GM10847 (cell line): ENCODE measurements around the gene RAB18.

Experiments
- POLR2A ChIP-seq: IDR thresholded peaks from 2 replicates; pipeline ENCODE4 v1.6.1; 2011; ENCODE audit not compliant: insufficient read length; ENCODE audit errors: extremely low read depth

RAB18 gene

DNA sequence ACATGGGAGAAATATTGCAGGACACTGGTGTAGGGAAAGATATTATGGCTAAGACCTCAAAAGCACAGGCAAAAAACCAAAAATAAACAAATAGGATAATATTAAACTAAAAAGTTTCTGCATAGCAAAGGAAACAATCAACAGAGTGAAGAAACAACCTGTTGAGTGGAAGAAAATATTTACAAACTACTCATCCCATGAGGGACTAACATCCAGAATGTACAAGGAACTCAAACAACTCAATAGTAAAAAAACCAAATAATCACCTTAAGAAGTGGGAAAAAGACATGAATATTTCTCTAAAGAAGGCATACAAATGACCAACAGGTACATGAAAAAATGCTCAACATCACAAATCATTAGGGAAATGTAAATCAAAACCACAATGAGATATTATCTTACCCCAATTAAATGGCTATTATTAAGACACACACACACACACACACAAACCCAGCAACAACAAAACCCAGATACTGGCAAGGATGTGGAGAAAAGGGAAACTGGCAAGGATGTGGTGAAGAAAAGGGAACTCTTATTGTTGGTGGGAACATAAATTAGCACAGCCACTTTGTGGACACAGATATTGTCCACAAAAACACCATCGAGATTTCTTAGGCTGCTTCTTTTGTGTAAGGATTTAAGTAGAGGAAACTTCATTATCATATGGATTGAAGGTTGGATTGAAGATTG, 9.8 kb upstream of the RAB18 start:
- no peak for TF ChIP-seq POLR2A

GRCh38 chr10:27496137-27496536, 8.0 kb upstream of the RAB18 start:
- no peak for TF ChIP-seq POLR2A

DNA sequence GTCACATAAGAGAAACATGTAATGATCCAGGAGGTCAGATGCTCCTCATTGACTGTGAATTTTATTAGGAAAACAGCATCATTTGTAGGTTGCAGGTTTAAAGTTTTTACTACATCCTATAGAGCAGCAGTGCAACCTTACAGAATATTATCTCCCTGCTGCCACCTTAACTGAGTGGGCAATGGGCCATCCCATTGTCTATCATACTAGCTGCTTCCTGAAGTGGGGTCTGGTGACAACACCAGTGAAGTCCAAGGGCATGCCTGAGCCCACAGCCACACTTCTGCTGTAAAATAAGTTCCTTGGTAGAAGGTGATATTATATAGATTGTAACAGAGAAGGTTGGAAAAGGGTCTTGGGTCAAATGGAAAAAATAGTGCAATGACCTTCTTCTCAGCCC, 4.0 kb upstream of the RAB18 start:
- no peak for TF ChIP-seq POLR2A

GRCh38 chr10:27500886-27501285, 3.2 kb upstream of the RAB18 start:
- no peak for TF ChIP-seq POLR2A

DNA sequence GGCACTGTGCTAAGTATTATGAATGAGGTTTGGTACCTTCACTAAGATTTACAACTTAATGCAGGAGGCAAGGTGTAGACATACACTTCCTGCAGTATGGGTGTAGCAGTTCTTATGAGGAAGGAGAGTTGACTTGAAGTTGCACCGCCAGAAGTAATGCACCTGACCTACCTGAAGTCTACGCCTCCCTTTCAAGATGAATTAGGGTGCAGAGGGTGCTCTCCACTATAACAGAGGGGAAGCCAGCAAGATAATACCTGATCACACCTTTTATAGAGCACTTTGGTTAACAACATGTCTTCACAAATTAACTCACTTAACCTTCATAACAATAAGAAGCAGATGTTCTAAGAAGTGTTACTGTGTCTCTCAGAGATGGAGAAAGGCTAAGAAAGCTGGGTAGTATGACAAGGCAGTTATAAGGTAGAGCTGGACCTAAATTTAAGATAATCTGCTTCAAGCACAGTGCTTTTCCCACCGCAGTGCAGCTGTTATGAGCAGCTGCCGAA, 552 bp upstream of the RAB18 start:
- no peak for TF ChIP-seq POLR2A

GRCh38 chr10:27504808-27505460, 830 bp downstream of the RAB18 start:
- no peak for TF ChIP-seq POLR2A

DNA sequence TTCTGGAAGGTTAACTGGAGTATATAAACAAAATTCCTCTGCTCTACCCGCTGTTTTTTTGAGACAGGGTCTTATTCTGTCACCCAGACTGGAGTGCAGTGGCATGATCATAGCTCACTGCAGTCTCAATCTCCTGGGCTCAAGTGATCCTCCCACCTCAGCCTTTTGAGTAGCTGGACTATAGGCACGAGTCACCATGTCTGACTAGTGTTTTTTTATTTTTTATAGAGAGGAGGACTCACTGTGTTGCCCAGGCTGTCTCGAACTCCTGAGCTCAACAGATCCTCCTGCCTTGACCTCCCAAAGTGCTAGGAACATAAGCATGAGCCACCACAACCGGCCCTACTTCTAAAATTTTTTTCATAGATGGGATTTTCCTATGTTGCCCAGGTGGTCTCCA, 2.2 kb downstream of the RAB18 start:
- no peak for TF ChIP-seq POLR2A

DNA sequence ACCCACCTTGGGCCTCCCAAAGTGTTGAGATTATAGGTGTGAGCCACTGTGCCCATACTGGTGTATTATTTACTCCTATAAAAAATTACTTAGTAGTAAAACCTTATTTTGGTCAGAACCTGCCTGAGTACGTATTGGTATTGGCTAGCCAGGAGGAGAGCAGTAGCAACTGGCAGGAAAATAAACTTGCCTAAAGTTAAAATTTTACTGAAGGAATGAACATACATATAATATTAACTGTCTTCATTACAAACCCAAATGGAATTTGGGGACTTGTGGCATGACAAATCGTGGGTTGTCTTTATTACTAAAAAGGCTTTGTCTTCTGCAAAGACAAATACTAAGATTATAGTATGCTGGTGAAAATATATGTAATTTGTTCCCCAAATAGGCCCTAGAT, 8.4 kb downstream of the RAB18 start:
- TF ChIP-seq POLR2A, result no peak

DNA sequence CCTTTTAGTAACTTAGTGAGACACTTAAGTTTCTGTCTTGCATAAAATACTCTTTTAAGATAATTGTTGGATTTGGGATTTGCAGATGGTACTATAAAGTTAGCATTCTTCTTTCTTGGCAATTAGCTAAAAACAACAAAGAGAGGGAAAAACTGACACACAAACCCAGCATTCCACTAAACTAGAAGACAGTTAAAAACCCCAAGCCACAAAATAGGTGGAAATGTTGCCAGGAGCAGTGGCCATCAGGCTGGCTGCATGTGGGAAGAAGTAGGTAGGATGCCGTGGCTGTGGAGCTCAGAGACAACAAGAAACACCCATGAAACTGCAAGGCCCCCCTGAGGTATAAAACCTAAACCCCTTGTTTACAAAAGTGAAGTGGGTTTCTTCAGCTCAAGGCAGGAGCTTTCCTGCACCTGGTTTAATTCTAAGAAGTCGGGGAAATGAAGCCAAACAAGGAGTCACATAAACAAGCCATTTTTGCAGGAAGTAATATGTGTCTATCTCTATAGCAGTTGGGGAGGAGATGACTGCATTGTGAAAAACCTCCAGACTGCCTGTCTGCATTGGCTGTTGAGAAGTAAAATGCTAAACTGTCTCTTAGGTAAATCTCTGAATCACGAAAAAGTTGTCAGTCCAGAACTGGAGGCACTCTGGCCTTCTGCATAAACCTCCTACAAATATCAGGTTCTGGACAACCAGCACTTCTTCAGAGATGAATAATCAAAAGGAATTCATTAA, 9.5 kb downstream of the RAB18 start:
- TF ChIP-seq POLR2A, result no peak

GRCh38 chr10:27514243-27514642, 10.1 kb downstream of the RAB18 start:
- TF ChIP-seq POLR2A, result no peak

- no peak for TF ChIP-seq POLR2A
Observed at GRCh38 chr10:27518261-27518660, 14.2 kb downstream of the RAB18 start.

DNA sequence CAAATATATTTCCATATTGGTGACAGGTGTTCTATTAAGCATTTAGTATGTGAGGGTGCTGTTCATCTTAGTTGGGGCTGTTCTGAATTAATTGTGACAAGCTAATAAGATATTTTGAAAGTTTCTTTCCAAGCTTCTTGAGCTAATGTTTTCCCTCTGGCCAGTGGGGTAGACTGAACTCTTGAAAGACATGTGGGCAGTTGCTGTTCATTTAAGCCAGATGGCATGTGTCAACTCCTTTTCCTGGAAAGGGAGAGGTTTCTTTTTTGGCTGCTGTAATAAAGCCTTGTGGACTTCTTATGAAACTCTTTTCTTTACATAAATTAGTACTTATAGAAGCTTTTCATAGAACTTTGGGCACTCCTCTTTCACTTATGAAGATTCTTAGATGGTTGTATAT, 21.7 kb downstream of the RAB18 start:
- TF ChIP-seq POLR2A, result no peak

DNA sequence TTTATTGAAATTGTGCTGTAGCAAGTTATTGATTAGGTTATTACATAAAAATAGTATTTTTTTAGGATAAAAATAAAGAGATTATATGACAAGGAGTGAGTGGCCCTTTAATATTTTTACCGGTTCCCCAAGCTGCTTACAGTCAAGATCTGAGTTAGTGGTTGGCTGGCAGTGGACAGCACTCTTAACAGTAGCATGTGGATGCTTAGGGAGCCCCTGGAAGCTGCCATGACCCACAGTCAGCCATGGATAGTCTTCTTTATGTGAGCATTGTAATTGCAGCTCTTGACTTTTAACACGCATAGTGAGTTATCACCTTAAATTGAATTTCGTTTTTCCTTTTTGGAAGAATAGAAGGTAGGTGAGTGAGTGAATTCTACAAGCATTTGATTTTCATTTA, 22.1 kb downstream of the RAB18 start:
- TF ChIP-seq POLR2A, result no peak

DNA sequence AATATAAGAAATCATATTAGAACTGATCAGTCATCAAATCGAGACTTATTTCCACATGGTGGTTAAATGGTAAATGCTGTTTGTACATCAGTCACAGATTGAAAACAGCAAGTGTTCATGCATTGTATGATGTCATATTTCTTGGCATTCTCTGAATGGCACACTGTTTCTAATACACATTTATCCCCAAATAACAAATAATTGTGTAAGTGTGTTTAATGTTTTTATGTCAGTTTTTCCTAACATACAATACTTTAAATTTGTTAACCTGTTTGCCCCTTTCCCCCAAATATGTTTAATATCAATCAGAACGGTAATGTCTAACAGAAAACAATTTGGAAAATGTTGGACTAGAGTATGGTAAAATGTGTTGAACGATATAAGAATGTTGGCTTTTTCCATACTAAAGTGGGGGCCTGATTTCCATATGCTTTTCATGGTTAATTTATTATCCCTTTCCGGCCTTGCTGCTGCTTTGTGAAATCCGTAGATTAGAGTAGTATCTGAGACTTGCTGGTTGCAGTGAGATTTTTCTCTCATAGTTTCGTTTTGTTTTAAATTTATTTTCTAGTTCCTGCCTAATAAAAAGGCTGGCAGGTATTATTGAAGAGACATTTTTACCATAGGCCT, 23.7 kb downstream of the RAB18 start:
- TF ChIP-seq POLR2A, result no peak

DNA sequence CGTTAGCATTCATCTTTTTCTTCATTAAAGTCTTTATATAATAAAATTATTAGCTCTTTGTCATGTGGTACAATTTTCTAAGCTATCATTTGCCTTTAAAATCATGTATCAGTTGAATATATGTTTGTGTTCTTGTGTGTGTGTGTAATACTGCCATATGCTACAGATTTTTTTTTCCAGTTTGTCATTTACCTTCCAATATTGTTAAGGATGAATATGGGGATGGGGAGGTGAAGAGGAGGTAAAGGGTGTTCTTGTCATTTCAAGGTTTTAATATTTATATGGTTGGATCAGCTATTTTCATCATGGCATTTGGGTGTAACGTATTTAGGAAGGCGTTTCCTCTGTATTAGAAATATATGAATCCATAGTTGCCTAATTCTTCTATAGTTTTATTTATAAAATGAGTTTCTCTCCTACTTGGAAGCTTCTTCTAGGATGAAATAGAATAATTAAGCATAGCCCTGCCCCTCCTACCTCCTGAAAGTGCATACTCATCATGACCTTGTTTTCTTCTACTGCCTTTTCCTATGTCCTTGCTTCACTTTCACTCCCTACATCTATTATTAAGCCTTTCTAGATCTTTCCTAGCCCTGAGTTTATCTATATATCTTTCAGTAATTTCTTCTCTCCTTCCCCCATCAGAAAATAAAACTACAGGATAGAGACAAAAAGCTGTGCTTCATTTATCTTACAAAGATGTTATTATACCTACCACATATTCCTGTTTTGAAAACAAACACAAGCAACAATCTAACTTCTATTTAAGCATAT, 25.1 kb downstream of the RAB18 start:
- no peak for TF ChIP-seq POLR2A
